A172 (cell line): ENCODE results near the gene GNG13. TPM values are rescaled to one million over a fixed set of nuclear protein-coding genes. Genes with fewer than 3 reads are reported as not detected.
"Not testable (repeated sequence)": the region's sequence is repeated elsewhere in the genome, so short reads cannot be mapped to it uniquely, and the experiment has no call there.

Experiments
- DNase-seq: peaks from one replicate; pipeline ENCODE4 v3.0.0-alpha.2; 2015; ENCODE audit warnings: low spot score
- total RNA-seq: library from RNA; depleted of rRNA; stranded (reverse); fragments of >200 nt; shearing (Covaris generic); gene quantifications from 2 replicates; pipeline ENCODE4 v1.2.3, GENCODE V29; 2014; rRNA removed

Gene GNG13
- not detected in 2 replicates for total RNA-seq

- DNase-seq = no peak
Measured at GRCh38 chr16:799948-800833, at the start of gene GNG13. Gene GNG13 (minus strand): TSS chr16:800734. CDS start chr16:799077, 1,657 bp downstream.

GRCh38 chr16:848510-849253, 48.1 kb upstream of the GNG13 start:
- no peak for DNase-seq

- no peak for DNase-seq
Measured at GRCh38 chr16:847681-848445, 47.3 kb upstream of the GNG13 start.

GRCh38 chr16:847151-847550, 46.6 kb upstream of the GNG13 start:
- DNase-seq = no peak

GRCh38 chr16:845351-845745, 44.8 kb upstream of the GNG13 start:
- no peak for DNase-seq

- no peak for DNase-seq
Measured at GRCh38 chr16:844638-845350, 44.3 kb upstream of the GNG13 start.

- DNase-seq = no peak
Measured at GRCh38 chr16:843771-844170, 43.2 kb upstream of the GNG13 start.

- DNase-seq = no peak
Measured at GRCh38 chr16:842711-843560, 42.4 kb upstream of the GNG13 start.

- no peak for DNase-seq
Measured at GRCh38 chr16:842061-842476, 41.5 kb upstream of the GNG13 start.

GRCh38 chr16:841455-842060, 41.0 kb upstream of the GNG13 start:
- no peak for DNase-seq

- no peak for DNase-seq
Measured at GRCh38 chr16:840561-841454, 40.3 kb upstream of the GNG13 start.

GRCh38 chr16:839643-840408, 39.3 kb upstream of the GNG13 start:
- no peak for DNase-seq

GRCh38 chr16:838741-839140, 38.2 kb upstream of the GNG13 start:
- no peak for DNase-seq

- not testable (repeated sequence) for DNase-seq
Measured at GRCh38 chr16:836822-837221, 36.3 kb upstream of the GNG13 start.

- no peak for DNase-seq
Measured at GRCh38 chr16:836221-836620, 35.7 kb upstream of the GNG13 start.

GRCh38 chr16:835373-835772, 34.8 kb upstream of the GNG13 start:
- no peak for DNase-seq

- no peak for DNase-seq
Measured at GRCh38 chr16:833411-833810, 32.9 kb upstream of the GNG13 start.

GRCh38 chr16:832652-833336, 32.3 kb upstream of the GNG13 start:
- no peak for DNase-seq
